Mucosa of gallbladder (tissue), 1 donor: ENCODE results near the gene ATP6V1F. TPM values are rescaled to one million over a fixed set of nuclear protein-coding genes. Genes with fewer than 3 reads are reported as not detected.

ENCODE experiments used
- DNase-seq: peaks from one replicate; pipeline ENCODE4 v3.0.0-alpha.2; 2020; ENCODE audit warnings: low spot score
- total RNA-seq: library from RNA; stranded (reverse); gene quantifications from one replicate; pipeline ENCODE4 v1.2.1, GENCODE V29; 2021
- donor health status: DM: no; HTN: no; CAD: no.

Gene ATP6V1F
- total RNA-seq, 1 donor from 2014 or later: 118 TPM

GRCh38 chr7:128848289-128849155, 14.1 kb upstream of the ATP6V1F start:
- DNase-seq: no peak

GRCh38 chr7:128849156-128849515, 13.5 kb upstream of the ATP6V1F start:
- no peak for DNase-seq

- no peak for DNase-seq
These were observed 12.7 kb upstream of the ATP6V1F start for GRCh38 chr7:128849804-128850490.

- DNase-seq: no peak
These were observed 10.0 kb upstream of the ATP6V1F start for GRCh38 chr7:128852537-128853254.

- DNase-seq: no peak
These were observed 8.9 kb upstream of the ATP6V1F start for GRCh38 chr7:128853799-128854198.

- DNase-seq: no peak
These were observed 8.3 kb upstream of the ATP6V1F start for GRCh38 chr7:128854396-128854795.

GRCh38 chr7:128855559-128855958, 7.1 kb upstream of the ATP6V1F start:
- DNase-seq: no peak

- DNase-seq: no peak
These were observed 6.5 kb upstream of the ATP6V1F start for GRCh38 chr7:128856001-128856718.

- DNase-seq: no peak
These were observed 4.0 kb upstream of the ATP6V1F start for GRCh38 chr7:128858380-128859231.

- no peak for DNase-seq
These were observed 3.2 kb upstream of the ATP6V1F start for GRCh38 chr7:128859232-128860157.

GRCh38 chr7:128860158-128861073, 2.2 kb upstream of the ATP6V1F start:
- no peak for DNase-seq

- no peak for DNase-seq
These were observed 592 bp upstream of the ATP6V1F start for GRCh38 chr7:128861957-128862570.

- DNase-seq: no peak
These were observed 855 bp downstream of the ATP6V1F start for GRCh38 chr7:128863433-128863989.

GRCh38 chr7:128865303-128865702, 2.6 kb downstream of the ATP6V1F start:
- no peak for DNase-seq

GRCh38 chr7:128865996-128866877, 3.6 kb downstream of the ATP6V1F start:
- DNase-seq: no peak

GRCh38 chr7:128867241-128867640, 4.6 kb downstream of the ATP6V1F start:
- no peak for DNase-seq
